Measurements from ENCODE around the gene ATRIP.

ATRIP gene

GRCh38 chr3:48411606-48412374 is 34.7 kb upstream of the ATRIP start:
- Histone ChIP-seq H3K4me1 (ENCODE audit: control insufficient read depth, insufficient read depth, low read length) (no peaks in the 10 kb centered on the region), H3K27ac (ENCODE audit: extremely low read depth, low read depth, low read length) (no peak overlapping the region), H3K9me3 (ENCODE audit: control insufficient read depth, insufficient read depth, low read depth, low read length) (no peaks in the 10 kb centered on the region), H3K4me3 (ENCODE audit: low read depth, low read length) (no peak overlapping the region), H3K36me3 (ENCODE audit: control insufficient read depth in 2 of 2, insufficient read depth in 1 of 2, low read length in 2 of 2) (peaks cover 0 to 70% of the 10 kb centered on the region in 2 experiments; a peak in 1 of 3 replicates)
- TF ChIP-seq ZNF223 (tag by site-specific recombination; IDR thresholded peaks at IDR 0.05) (no peak), REST (tag by site-specific recombination; IDR thresholded peaks at IDR 0.05) (no peak), ZNF354C (tag by site-specific recombination; IDR thresholded peaks at IDR 0.05; ENCODE audit: borderline replicate concordance, low read depth) (no peak), PRDM2 (tag by site-specific recombination; IDR thresholded peaks at IDR 0.05; ENCODE audit: borderline replicate concordance) (no peak), ZNF791 (tag by site-specific recombination; IDR thresholded peaks at IDR 0.05) (no peak), ZNF2 (tag by site-specific recombination; IDR thresholded peaks at IDR 0.05) (no peak), ZNF114 (tag by site-specific recombination; IDR thresholded peaks at IDR 0.05) (no peak), ATF2 (tag by site-specific recombination; IDR thresholded peaks at IDR 0.05; ENCODE audit: low read depth) (no peak), ZNF624 (tag by site-specific recombination; IDR thresholded peaks at IDR 0.05) (no peak), ZNF23 (tag by site-specific recombination; IDR thresholded peaks at IDR 0.05; ENCODE audit: borderline replicate concordance) (no peak), SCRT2 (tag by site-specific recombination; IDR thresholded peaks at IDR 0.05) (no peak), ZNF555 (tag by site-specific recombination; conservative IDR thresholded peaks at IDR 0.05) (no peak), ZNF132 (tag by site-specific recombination; IDR thresholded peaks at IDR 0.05; ENCODE audit: borderline replicate concordance) (no peak), ZNF580 (tag by site-specific recombination; IDR thresholded peaks at IDR 0.05) (no peak), ZNF280C (tag by site-specific recombination; IDR thresholded peaks at IDR 0.05) (no peak), ZNF26 (tag by site-specific recombination; IDR thresholded peaks at IDR 0.05) (no peak), ZNF391 (tag by site-specific recombination; IDR thresholded peaks at IDR 0.05; ENCODE audit: borderline replicate concordance, low read depth) (no peak), ZNF473 (tag by site-specific recombination; IDR thresholded peaks at IDR 0.05) (no peak), ZNF239 (tag by site-specific recombination; IDR thresholded peaks at IDR 0.05) (no peak)
- ChIA-PET POLR2A (no interaction called here), CTCF (interaction anchor here (2.0 to 5.1 kb wide), 2 partner anchors 24 to 25 kb away, joined by 8 to 28 read pairs; no protein-coding TSS in a partner anchor)
